Measurements from ENCODE around the gene CNTF. TPM values are rescaled to one million over a fixed set of nuclear protein-coding genes. Genes with fewer than 3 reads are reported as not detected.

Gene CNTF
- total RNA-seq, 1 donor, result 1.9 TPM

DNA sequence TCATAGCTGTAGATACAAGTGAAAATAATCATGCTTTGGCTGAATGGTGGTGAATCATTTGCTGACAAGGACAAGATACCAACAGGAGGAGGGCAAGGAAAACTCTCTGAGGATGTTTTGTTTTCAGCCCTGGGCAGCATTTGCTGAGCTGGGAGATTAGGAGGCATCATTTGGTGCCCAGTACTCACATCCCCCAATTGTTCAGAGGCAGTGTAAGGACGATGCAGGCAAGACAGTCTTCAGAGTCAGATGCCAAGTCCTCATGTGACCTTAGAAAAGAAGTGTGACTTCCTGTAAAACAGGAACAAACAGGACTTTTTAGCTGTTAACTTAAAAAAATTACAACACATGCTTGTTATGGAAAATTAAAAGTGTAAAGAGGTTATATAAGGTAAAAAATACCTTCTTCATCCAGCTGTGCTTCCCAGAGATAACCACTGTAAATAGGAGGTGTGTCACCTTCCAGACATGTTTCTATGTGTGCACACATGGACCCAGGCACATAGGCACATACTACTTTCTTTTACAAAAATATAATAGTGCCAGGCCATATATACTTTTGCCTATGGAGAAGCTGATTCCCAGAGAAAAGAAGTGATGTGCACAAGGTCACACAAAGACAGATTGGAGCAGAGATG lies 18.0 kb downstream of the CNTF start:
- H3K4me3 ChIP-seq (ENCODE audit: low read depth, low read length), result no peak overlapping the region
- TF ChIP-seq, protein P1, sequence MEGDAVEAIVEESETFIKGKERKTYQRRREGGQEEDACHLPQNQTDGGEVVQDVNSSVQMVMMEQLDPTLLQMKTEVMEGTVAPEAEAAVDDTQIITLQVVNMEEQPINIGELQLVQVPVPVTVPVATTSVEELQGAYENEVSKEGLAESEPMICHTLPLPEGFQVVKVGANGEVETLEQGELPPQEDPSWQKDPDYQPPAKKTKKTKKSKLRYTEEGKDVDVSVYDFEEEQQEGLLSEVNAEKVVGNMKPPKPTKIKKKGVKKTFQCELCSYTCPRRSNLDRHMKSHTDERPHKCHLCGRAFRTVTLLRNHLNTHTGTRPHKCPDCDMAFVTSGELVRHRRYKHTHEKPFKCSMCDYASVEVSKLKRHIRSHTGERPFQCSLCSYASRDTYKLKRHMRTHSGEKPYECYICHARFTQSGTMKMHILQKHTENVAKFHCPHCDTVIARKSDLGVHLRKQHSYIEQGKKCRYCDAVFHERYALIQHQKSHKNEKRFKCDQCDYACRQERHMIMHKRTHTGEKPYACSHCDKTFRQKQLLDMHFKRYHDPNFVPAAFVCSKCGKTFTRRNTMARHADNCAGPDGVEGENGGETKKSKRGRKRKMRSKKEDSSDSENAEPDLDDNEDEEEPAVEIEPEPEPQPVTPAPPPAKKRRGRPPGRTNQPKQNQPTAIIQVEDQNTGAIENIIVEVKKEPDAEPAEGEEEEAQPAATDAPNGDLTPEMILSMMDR (IDR thresholded peaks at IDR 0.05; ENCODE audit: insufficient read depth, low read length), result no peak
- no peak for DNase-seq (ENCODE audit: low read depth)

- no peak overlapping the region for H3K4me3 ChIP-seq (ENCODE audit: low read depth, low read length)
- TF ChIP-seq, protein P1 (IDR thresholded peaks at IDR 0.05; ENCODE audit: insufficient read depth, low read length), result no peak
- no peak for DNase-seq (ENCODE audit: low read depth)
Observed at GRCh38 chr11:58641341-58641740, 18.9 kb downstream of the CNTF start.

- TF ChIP-seq, protein P1 (IDR thresholded peaks at IDR 0.05; ENCODE audit: insufficient read depth, low read length), result no peak
Observed at GRCh38 chr11:58641803-58642581, 19.5 kb downstream of the CNTF start.

GRCh38 chr11:58645854-58646253 lies 23.4 kb downstream of the CNTF start:
- no peak overlapping the region for H3K4me3 ChIP-seq (ENCODE audit: low read depth, low read length)
- no peak for DNase-seq (ENCODE audit: low read depth)
- TF ChIP-seq, protein P1 (IDR thresholded peaks at IDR 0.05; ENCODE audit: insufficient read depth, low read length), result no peak

More at GRCh38 chr11:58641803-58642581, 19.5 kb downstream of the CNTF start:
- no peak overlapping the region for H3K4me3 ChIP-seq (ENCODE audit: low read depth, low read length)
- DNase-seq (ENCODE audit: low read depth), result no peak

DNA sequence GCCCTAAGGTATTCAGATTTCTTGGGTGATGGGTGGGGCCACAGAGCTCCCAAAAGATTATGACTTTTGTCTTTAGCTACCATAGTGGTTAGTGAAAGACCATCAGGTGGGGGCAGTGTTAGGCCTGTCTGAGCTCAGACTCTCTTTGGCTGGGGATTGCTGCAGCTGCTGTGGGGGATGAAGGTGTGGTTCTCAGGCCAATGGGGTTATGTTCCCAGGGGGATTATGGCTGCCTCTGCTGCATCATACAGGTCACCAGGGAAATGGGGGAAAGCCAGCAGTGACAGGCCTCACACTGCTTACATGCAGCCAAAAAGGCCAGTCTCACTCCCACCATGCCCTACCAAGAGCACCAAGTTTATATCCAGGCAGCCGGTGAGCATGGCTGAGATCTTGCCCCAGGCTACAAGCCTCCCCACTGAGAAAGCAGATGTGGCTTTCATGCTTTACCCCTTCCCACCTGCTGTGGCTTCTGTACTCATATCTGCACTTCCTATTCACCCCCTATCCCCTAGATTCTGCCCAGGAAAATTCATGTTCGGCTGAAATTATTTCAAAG lies 24.8 kb downstream of the CNTF start:
- no peak overlapping the region for H3K4me3 ChIP-seq (ENCODE audit: low read depth, low read length)
- TF ChIP-seq, protein P1 (IDR thresholded peaks at IDR 0.05; ENCODE audit: insufficient read depth, low read length), result no peak
- DNase-seq (ENCODE audit: low read depth), result no peak

- TF ChIP-seq, protein P1 (IDR thresholded peaks at IDR 0.05; ENCODE audit: insufficient read depth, low read length), result no peak
- no peak for DNase-seq (ENCODE audit: low read depth)
- H3K4me3 ChIP-seq (ENCODE audit: low read depth, low read length), result no peak overlapping the region
Observed at GRCh38 chr11:58647866-58648265, 25.4 kb downstream of the CNTF start.
